Fibroblast of peridontal ligament (primary cell): ENCODE measurements around the gene PROSER2.
"Not testable (repeated sequence)": the region's sequence is repeated elsewhere in the genome, so short reads cannot be mapped to it uniquely, and the experiment has no call there.

ENCODE experiments used
- DNase-seq: peaks from one replicate; pipeline ENCODE4 v3.0.0-alpha.2; 2010; ENCODE audit errors: extremely low read depth

PROSER2 gene

GRCh38 chr10:11835704-11836103, 12.5 kb downstream of the PROSER2 start:
- no peak for DNase-seq

DNA sequence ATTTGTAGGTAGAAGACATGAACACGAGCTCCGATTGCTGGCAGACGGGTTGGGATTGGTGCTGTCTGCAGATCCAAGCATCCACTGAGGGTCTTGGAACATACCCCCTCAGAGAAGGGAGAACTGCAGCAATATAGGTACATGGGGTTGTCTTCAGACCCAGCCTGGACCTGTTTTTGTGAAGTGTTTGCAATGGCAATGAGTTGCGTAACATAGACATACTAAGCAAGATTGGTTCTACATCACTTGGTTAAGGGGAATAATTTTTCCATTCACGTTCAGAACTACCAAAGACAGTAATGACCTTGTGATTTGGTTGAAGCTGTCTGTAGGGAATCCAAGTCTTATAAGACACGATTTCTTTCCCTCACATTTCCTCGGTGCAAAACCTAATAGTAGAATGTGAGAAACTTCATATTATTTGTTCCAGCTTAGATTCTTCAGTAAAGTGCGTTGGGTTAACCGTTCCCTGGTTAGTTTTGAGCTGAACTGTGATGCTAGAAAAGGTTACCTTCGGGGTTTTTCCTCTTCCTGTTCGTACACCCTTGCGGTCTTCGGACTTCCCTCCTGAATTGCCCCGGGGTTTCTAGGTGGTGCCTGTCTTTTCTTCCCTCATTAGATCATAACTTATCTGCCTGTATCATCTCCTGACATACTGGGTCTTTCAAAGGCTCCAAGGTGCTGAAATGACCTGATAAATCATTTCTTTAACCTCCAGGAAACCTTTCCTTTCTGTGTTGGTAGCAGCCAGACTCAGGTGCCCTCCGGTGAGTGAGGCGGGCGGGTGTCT, 14.4 kb downstream of the PROSER2 start:
- no peak for DNase-seq

DNA sequence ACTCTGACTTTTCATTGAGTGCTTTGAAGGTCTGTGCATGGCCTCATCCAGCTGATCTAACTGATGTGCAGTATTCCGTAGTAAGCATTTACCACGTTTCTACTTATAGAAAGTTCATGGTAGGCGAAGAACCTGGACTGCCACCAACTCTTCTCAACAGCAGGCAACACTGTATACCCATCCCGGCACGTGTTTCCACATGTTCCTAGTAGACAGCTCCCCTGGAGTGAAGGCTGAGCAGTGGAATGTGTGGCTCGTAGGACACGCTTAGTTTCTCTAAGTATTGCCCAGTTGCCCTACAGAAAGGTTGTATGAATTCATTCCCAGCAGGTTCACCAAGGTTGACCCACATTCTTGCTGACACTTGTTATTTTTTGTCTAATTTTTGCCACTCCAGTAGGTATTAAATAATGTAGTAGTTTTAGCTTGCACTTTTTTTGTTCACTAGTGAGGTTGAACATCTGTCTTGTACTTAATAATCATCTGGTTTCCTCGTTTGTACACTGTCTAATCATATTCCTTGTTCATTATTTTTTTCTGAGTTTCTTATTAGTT, 15.2 kb downstream of the PROSER2 start:
- no peak for DNase-seq

DNA sequence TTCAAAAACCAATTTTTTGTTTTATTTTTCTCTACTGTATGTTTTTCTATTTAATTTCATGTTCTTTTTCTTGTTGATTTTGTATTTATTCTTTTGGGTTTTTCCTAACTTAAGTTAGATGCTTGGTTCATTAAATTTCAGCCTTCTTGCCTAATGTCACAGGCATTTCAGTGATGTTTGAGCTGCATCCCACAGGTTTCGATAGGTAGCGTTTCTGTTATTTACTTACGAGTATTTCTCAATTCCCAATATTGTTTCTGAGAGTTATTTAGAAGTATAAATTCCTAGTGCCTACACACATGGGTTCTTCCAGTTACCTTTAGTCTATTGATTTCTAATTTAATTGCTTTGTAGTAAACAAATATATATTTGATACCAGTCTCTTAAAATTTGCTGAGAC, 18.2 kb downstream of the PROSER2 start:
- no peak for DNase-seq

GRCh38 chr10:11842411-11842810, 19.3 kb downstream of the PROSER2 start:
- no peak for DNase-seq

DNA sequence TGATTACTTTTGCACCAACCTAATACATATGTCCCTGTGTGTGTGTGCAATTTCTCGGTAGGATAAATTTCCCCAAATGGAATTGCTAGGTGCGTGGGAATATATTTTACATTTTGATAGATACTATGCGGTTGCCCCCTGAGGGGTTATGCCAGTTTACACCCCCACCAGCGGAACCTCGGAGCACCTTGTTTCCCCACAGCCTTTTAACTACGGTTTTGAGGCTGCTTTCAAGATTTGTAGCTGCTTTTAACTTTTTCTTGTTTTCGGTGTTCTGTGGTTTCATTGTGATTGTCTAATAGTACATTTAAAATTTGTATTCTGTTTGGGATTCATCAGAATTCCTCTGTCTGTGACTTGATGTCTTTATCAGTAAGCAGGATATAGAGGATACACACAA, 22.0 kb downstream of the PROSER2 start:
- no peak for DNase-seq

DNA sequence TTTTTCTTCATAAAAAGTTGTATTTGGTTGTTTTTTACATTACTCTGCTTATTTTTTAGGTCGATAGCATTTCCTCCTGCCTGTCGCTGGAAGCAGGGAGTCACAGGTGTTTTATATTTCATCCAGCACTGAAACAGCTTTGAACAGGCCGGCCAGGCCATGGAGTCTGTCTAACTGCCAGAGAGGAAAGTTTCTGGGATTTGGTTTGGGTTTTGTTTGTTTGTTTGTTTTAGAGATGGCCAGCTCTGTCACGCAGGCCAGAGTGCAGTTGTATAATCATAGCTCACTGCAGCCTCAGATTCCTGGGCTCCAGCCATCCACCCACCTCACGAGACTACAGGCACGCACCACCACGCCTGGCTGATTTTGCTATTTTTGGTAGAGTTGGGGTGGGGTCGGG, 23.4 kb downstream of the PROSER2 start:
- peak; percentile 8 for DNase-seq

GRCh38 chr10:11849277-11849676, 26.1 kb downstream of the PROSER2 start:
- DNase-seq, result no peak

DNA sequence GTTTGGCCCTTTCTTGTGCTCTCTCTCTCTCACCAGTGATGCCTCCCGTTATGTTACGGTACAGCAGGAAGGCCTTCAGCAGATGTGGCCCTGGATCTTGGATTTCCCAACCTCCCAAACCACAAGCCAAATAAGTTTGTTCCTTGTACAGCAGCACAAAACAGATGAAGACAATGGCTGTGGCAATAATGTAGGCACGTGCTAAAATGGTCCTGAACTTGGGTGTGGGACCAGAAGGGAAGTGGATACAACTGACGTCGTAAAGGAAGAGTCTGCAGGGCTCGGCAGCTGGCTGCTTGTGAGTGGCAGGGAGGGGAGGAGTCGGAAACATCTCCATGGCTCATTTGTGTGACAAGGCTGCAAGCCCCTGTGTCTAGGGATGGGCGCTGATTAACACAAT, 26.8 kb downstream of the PROSER2 start:
- DNase-seq, result no peak

DNA sequence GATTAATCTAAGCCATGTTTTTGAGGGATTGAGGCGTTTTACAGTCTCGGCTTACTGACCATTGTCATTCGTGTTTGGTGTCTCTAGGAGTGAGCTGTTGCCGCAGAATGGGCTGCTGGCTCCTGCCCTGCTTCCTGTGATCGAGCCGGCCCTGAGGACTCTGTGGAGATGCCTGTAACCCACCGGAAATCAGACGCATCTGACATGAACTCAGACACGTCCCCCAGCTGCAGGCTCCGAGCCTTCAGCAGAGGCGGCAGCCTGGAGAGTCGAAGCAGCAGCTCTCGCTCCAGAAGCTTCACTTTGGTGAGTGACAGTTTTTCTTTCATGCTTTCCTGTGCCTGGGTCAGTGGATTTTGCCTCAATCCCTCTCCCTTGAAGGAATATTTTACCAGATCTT, 28.8 kb downstream of the PROSER2 start:
- DNase-seq, result no peak

DNA sequence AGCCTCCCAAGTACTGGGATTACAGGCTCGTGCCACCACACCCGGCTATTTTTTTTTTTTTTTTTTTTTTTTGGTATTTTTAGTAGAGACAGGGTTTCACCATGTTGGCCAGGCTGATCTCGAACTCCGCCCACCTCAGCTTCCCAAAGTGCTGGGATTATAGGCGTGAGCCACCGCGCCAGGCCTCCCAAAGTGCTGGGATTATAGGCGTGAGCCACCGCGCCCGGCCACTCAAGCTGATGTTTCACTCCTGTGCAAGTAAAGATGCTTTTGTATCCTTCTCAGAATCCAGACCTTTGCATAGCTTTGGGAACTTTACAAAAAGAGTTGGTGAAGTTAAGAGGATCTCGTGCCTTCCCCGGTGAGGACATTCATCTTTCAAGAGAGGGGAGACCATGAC, 29.5 kb downstream of the PROSER2 start:
- not testable (repeated sequence) for DNase-seq

DNA sequence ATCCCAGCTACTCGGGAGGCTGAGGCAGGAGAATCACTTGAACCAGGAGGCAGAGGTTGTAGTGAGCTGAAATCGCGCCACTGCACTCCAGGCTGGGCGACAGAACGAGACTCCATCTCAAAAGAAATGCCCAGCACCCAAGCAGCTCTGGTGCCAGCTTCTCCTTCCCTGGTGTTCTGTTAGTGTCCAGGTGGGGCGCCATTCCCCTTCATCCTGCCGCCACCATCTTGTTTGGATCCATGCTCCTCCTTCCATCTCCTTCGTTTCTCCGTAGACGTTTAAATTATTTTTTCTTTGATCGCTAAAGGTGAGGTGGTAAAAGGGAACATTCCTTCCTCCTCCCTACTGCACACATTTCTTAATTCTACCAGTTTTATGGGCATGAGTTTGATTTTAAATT, 30.3 kb downstream of the PROSER2 start:
- DNase-seq, result no peak

DNA sequence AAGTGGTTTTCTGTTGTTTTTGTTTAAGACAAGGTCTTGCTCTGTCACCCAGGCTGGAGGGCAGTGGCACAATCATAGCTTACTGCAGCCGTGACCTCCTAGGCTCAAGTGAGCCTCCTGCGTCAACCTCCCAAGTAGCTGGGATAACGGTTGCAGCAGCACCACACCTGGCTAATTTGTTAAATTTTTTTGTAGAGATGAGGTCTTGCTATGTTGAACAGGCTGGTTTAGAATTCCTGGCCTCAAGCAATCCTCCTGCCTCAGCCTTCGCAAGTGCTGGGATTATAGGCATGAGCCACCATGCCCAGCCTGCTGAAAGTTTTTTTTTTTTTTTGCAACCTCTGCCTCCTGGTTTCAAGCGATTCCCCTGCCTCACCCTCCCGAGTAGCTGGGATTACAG, 31.1 kb downstream of the PROSER2 start:
- no peak for DNase-seq

DNA sequence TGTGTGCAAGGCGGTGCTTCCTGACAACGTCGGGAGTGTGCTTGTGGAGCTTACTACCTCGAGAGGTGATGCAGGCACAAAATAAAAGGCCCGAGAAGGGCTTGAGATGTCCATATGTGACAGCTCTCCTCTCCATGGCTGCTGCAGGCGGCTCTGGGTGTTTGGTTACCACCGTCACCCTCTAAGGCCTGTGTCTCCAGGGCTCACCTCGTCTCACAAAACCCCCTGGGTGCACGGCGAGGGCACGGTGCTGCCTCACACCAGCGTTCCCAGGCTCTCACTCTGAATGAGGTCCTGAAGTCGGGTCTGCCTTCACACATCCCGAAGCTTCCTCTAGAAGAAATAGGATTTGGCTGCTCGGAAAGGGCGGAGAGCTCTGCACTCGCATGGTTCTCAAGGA, 32.9 kb downstream of the PROSER2 start:
- DNase-seq, result no peak

DNA sequence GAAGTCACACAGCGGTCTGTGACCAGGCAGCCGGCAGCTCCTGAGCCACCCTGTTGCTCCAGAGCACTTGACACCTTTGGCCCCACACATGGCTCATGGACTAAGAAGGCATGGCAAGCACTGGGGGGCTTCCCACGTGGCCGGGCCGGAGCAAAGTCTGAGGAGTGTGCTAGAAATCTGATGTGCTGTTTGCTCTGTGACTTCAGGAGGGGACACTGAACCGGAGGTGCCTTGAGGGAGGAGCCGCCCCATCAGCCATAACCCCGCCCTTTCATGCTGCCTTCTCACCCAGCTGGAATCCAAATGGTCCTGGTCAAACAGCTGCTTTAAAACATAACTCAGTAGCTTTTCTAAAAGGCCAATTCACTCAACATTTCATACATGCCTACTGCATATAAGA, 33.5 kb downstream of the PROSER2 start:
- DNase-seq, result no peak

GRCh38 chr10:11858093-11858492, 34.9 kb downstream of the PROSER2 start:
- DNase-seq, result no peak

GRCh38 chr10:11861341-11861740, 38.2 kb downstream of the PROSER2 start:
- no peak for DNase-seq

DNA sequence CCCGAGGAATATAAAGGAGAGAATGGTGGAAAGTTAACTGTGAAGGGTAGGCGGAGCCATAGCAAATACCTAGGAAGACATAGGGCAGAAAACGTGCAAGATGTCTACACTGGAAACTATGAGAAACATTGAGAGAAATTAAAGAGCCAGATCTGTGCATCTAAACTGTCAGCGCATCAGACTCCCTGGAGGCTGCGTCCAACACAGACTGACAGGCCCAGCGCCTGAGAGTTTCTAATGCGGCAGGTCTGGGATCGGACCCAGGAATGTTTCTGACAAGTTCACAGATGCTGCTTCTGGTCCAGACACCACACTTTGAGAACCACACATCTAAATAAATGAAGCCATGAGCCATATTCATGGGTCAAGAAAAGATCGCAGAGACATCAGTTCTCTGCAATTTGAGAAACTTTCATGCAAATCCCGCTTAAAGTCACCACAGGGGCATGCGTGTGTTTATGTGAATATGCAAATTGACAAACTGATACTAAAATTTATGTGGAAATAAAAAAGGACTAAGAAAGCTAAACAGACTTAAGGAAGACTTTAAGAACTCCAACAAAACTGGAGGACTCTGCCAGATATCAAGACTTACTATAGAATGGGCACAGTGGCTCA, 38.8 kb downstream of the PROSER2 start:
- no peak for DNase-seq

DNA sequence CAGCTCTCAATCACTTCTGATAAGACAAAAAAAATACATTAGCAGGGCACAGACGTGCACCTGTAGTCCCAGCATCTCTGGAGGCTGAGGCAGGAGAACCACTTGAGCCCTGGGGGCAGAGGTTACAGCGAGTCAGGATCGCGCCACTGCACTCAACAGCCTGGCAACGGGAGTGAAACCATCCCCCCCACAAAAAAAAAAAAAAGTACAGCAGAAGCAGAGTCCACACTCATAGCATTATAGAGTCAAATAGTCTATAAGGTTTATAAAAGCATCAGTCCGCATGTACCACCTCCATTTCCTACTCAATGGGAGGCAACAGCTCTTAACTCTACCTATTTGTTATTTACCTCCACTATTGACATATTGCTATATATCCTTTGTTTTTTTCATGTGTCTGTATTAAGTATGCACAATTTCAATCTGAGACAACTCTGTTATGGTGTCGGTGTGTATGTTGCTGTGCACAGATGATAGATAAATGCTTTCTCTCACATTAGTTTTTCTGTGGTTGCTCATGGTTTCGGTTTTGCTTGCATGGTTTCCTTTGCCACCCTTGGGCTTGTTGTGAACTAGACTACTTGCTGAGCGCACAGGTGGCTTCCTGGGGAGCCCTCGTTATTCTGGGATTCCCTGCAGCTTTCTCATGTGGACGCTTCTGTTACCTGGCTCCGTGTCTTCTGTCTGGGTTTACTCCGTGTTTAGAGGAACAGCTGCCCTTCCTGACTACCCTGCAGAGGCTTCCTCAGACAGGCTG, 40.4 kb downstream of the PROSER2 start:
- DNase-seq, result no peak

DNA sequence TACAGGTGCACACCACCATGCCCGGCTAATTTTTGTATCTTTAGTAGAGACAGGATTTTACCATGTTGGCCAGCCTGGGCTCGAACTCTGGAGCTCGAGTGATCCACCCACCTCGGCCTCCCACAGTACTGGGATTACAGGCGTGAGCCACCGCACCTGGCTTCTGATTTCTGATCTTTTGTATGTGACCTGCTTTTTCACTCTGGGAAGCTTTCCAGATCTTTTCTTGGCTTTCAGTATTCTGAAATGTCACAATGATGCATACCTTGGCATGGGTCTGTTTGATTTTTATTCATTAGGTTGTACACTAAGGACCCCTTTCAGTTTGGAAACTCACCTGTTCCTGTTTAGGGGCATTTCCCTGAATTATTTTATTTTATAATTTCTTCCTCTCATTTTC, 41.6 kb downstream of the PROSER2 start:
- no peak for DNase-seq

- no peak for DNase-seq
Observed at GRCh38 chr10:11865561-11865960, 42.4 kb downstream of the PROSER2 start.

- no peak for DNase-seq
Observed at GRCh38 chr10:11866199-11866925, 43.2 kb downstream of the PROSER2 start.
